ENCODE measurements around the gene SEC31A.

Gene SEC31A

DNA sequence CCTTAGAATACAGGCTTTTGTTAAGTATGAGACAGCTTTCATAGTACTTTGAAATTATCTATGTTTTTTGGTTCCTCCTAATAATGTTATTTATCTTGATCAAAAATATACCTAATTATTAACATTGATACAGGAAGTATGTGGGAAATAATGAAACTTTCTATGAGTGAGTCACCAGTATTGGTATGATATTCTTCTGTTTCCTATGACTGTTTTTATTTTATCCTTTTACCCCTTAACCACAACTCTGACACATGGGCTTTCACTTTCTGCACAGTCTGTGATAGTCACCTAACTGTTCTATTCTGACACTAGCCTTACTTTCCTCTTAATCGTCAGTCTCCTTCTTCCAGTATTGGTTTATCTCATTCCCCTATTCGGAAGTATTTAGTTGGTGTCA, 14.3 kb upstream of the SEC31A start:
- Histone ChIP-seq H3K9me3 (ENCODE audit: control insufficient read depth, low read depth, low read length) (no peaks in the 10 kb centered on the region), H3K27ac (ENCODE audit: low read length) (no peak overlapping the region), H3K27me3 (ENCODE audit: control insufficient read depth, insufficient read depth, low read length) (no peaks in the 10 kb centered on the region), H3K9ac (ENCODE audit: low read length) (no peak overlapping the region), H3K36me3 (ENCODE audit: control insufficient read depth, low read depth, low read length) (peaks cover 39% of the 10 kb centered on the region), H3K4me1 (ENCODE audit: control insufficient read depth, low read depth, low read length) (peaks cover 5% of the 10 kb centered on the region), H3K4me3 (ENCODE audit: low read length) (no peak overlapping the region)

DNA sequence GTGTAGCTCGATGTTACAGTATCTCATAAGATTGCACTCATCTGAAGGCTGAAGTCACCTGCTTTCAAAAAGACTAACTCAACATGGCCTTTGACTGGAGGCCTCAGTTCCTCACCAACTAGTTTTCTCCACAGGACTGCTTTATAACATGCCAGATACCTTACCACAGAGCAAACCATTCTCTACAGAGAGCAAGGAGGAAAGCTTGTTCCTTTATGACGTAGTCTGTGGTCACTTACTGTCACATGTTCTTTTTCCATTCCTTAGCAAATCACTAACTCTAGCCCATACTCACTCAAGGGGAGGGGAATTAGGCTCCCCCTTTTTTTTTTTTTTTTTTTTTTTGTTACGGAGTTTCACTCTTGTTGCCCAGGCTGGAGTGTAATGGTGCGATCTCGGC, 12.8 kb upstream of the SEC31A start:
- H3K9ac ChIP-seq (ENCODE audit: low read length): no peak overlapping the region
- H3K9me3 ChIP-seq (ENCODE audit: control insufficient read depth, low read depth, low read length): no peaks in the 10 kb centered on the region
- no peak overlapping the region for H3K4me3 ChIP-seq (ENCODE audit: low read length)
- peaks cover 38% of the 10 kb centered on the region for H3K36me3 ChIP-seq (ENCODE audit: control insufficient read depth, low read depth, low read length)
- H3K27me3 ChIP-seq (ENCODE audit: control insufficient read depth, insufficient read depth, low read length): no peaks in the 10 kb centered on the region
- no peak overlapping the region for H3K27ac ChIP-seq (ENCODE audit: low read length)
- peaks cover 8% of the 10 kb centered on the region for H3K4me1 ChIP-seq (ENCODE audit: control insufficient read depth, low read depth, low read length)

DNA sequence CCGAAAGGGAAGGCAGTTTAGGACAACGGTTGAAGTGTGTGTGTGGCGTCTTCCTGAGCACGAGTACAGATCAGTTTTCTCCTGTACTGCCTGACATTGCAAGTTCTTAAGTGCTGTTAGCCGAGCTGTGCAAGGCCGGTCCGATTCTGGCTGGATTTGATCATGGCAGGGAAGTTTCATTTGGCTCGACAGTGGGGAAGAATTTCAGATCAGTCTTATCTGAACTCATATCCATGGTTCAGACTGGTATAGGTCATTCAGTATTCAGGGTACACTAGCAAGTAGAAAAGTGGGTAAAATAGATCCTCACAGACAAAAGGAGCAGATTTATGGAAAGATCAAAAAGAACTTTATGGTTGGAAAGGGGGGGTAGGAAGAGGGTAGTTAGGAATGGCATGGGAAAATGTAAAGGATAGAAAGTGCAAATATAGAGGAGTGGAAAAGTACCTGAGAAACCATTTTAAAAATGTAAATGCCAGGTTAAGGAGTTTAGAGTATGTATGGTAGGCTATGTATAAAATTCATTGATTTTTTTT, 10.3 kb upstream of the SEC31A start:
- H3K9me3 ChIP-seq (ENCODE audit: control insufficient read depth, low read depth, low read length): no peaks in the 10 kb centered on the region
- peak overlapping the region; percentile 91 for H3K27ac ChIP-seq (ENCODE audit: low read length)
- no peaks in the 10 kb centered on the region for H3K27me3 ChIP-seq (ENCODE audit: control insufficient read depth, insufficient read depth, low read length)
- H3K9ac ChIP-seq (ENCODE audit: low read length): peak overlapping the region; percentile 82
- H3K36me3 ChIP-seq (ENCODE audit: control insufficient read depth, low read depth, low read length): peaks cover 33% of the 10 kb centered on the region
- H3K4me1 ChIP-seq (ENCODE audit: control insufficient read depth, low read depth, low read length): peaks cover 8% of the 10 kb centered on the region
- peak overlapping the region; percentile 99 for H3K4me3 ChIP-seq (ENCODE audit: low read length)

DNA sequence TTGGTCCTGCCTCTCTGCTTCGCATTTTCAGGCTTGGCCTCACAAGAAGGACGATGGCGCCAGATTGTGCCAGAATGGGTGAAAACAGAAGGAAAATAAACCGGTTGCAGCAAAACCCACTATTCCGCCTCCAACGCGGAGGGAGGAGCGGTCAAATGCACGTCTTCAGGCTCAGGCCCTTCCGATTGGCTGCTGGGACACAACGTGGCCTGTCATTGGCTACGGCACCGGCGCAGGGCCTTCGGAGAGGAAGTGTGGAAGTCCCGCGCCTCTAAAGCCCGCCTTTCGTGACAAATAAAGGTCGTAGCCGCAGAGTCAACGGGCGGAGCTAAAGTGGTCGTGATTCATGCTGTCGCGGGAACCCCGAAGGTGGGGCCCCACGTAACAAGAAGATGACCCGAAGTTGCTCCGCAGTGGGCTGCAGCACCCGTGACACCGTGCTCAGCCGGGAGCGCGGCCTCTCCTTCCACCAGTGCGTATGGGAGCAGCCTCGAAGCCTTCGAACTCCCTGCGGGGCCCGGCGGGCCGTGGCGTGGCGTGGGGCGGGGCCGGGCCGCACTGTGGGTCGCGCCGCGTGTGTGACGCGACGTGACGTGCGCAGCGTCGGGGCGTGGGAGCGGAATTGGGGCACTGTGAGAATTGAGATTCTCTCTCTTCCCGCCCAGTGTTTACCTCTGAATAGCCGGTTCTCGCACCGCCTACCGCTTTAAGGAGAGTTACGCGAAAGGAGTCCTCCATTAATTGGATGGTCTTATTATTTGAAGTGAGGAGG, 9.6 kb upstream of the SEC31A start, which contains the start of gene THAP9:
TSS of gene THAP9 (plus strand) at position 325 of the 772 bp plus-strand sequence. CDS start at position 393, 68 bp downstream.
- Histone ChIP-seq H3K4me1 (ENCODE audit: control insufficient read depth, low read depth, low read length) (peaks cover 8% of the 10 kb centered on the region), H3K27ac (ENCODE audit: low read length) (peak within 1 kb of the TSS; percentile 91), H3K4me3 (ENCODE audit: low read length) (peak within 1 kb of the TSS; percentile 99), H3K27me3 (ENCODE audit: control insufficient read depth, insufficient read depth, low read length) (no peaks in the 10 kb centered on the region), H3K36me3 (ENCODE audit: control insufficient read depth, low read depth, low read length) (peaks cover 31% of the 10 kb centered on the region), H3K9ac (ENCODE audit: low read length) (peak within 1 kb of the TSS; percentile 82), H3K9me3 (ENCODE audit: control insufficient read depth, low read depth, low read length) (no peaks in the 10 kb centered on the region)

DNA sequence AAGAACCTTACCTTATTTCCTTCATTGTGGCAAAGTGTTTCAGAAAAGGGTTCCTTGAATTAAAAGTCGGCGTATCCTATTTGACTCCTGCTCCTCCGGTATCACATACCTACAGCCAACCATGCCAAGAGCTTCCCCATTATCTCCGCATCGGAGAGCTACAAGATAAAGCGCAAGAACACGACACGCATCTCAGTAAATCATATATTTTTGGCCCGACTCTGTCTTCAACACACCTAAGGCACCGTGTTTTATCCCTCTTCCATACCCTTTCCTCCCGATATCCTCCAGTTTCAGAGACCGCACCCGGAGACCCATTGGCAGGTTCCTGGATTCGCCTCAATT, 9.1 kb upstream of the SEC31A start:
- Histone ChIP-seq H3K9ac (ENCODE audit: low read length) (peak overlapping the region; percentile 82), H3K9me3 (ENCODE audit: control insufficient read depth, low read depth, low read length) (no peaks in the 10 kb centered on the region), H3K27me3 (ENCODE audit: control insufficient read depth, insufficient read depth, low read length) (no peaks in the 10 kb centered on the region), H3K27ac (ENCODE audit: low read length) (peak overlapping the region; percentile 40), H3K4me1 (ENCODE audit: control insufficient read depth, low read depth, low read length) (peaks cover 8% of the 10 kb centered on the region), H3K4me3 (ENCODE audit: low read length) (peak overlapping the region; percentile 99), H3K36me3 (ENCODE audit: control insufficient read depth, low read depth, low read length) (peaks cover 30% of the 10 kb centered on the region)

DNA sequence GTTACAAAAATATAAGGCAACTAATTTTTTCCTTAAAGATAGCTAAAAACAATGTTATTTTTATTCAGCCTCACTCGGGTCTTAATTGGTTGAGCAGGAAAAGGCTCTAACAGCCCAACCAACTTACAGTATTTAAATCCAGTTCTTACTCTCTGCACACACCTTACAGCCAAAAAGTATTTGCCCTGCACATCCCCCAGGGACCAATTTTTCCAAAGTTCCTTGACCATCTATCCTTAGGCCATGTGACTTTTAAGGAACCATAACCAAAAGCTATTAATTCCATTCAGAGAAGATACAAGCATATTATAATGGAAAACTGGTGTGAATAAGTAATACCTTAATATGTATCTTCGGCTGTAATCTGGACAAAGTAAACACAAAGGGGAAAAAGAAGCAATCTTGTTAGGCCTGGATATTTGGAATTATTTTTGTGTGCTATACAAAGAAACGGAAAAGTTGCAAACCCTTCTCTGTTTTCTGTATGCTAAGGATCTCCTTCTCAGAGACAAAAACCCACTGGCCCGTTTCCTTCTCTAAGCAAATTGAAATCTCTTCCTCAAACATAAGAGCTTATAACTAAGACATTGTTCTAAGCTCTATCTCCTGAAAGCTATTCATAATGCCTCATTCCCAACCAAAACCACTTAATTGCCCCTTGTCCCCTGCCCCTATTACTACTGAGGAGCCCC, 8.6 kb upstream of the SEC31A start:
- H3K36me3 ChIP-seq (ENCODE audit: control insufficient read depth, low read depth, low read length): peaks cover 35% of the 10 kb centered on the region
- H3K4me3 ChIP-seq (ENCODE audit: low read length): peak overlapping the region; percentile 99
- H3K9me3 ChIP-seq (ENCODE audit: control insufficient read depth, low read depth, low read length): no peaks in the 10 kb centered on the region
- no peaks in the 10 kb centered on the region for H3K27me3 ChIP-seq (ENCODE audit: control insufficient read depth, insufficient read depth, low read length)
- H3K9ac ChIP-seq (ENCODE audit: low read length): peak overlapping the region; percentile 82
- H3K4me1 ChIP-seq (ENCODE audit: control insufficient read depth, low read depth, low read length): peaks cover 8% of the 10 kb centered on the region
- peak overlapping the region; percentile 49 for H3K27ac ChIP-seq (ENCODE audit: low read length)

DNA sequence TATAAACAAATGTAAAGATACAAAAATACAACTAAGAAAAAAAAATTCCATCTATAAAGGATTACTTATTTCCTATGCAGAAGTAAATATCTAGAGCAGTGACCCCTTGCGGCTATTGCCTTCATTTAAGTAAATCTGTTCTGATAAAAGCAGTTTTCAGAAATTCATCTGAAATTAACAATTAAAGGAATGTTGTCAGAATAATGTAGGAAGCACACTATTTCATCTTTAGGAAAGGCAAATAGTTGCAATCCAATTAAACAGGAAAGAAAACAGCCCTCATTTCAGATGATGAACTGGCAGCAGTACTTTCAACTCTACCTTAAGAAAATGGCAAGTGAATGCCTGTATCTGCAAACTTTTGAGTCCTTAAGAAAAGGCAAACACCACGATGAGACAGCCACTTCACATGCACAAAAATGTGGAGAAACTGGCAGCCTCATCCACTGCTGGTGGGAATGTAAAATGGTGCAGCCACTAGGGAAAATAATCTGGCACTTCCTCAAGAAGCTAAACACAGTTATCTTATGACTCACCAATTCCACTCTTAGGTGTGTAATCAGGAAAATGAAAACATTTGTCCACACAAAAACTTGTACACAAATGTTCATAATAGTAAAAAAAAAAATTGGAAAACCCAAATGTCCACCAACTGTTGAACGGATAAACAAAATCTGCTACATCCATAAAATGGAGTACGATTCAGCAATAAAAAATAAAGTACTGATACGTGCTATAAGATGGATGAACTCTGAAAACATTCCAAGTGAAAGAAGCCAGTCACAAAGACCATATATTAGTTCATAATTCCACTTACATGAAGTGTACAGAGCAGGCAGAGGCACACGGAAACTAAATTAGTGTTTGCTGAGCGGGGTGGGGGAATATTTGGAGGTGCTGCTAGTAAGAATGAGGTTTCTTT, 7.6 kb upstream of the SEC31A start:
- Histone ChIP-seq H3K4me1 (ENCODE audit: control insufficient read depth, low read depth, low read length) (peaks cover 8% of the 10 kb centered on the region), H3K4me3 (ENCODE audit: low read length) (peak overlapping the region; percentile 99), H3K9ac (ENCODE audit: low read length) (peak overlapping the region; percentile 82), H3K27me3 (ENCODE audit: control insufficient read depth, insufficient read depth, low read length) (no peaks in the 10 kb centered on the region), H3K9me3 (ENCODE audit: control insufficient read depth, low read depth, low read length) (no peaks in the 10 kb centered on the region), H3K27ac (ENCODE audit: low read length) (no peak overlapping the region), H3K36me3 (ENCODE audit: control insufficient read depth, low read depth, low read length) (peaks cover 44% of the 10 kb centered on the region)

DNA sequence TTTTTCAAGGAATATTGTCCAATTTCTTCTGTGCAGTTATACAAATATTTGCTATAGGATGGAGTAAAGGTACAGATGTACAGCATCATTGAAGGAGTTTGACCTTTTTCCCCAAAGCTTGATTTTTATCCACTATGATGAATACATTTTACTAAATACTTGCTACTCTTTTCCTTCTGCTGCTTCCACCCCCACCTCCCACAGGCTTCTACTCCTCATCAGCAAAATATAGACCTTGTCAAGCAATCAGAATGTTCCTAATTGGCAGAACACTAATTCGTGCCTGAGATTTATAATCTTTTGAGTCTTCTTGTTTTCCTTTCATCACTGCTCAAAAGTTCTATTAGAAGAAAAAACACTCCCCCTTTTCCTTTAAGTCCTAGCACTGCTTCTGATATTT, 5.8 kb upstream of the SEC31A start:
- H3K9me3 ChIP-seq (ENCODE audit: control insufficient read depth, low read depth, low read length): no peaks in the 10 kb centered on the region
- H3K4me3 ChIP-seq (ENCODE audit: low read length): no peak overlapping the region
- H3K4me1 ChIP-seq (ENCODE audit: control insufficient read depth, low read depth, low read length): peaks cover 10% of the 10 kb centered on the region
- no peak overlapping the region for H3K27ac ChIP-seq (ENCODE audit: low read length)
- H3K36me3 ChIP-seq (ENCODE audit: control insufficient read depth, low read depth, low read length): peaks cover 55% of the 10 kb centered on the region
- no peak overlapping the region for H3K9ac ChIP-seq (ENCODE audit: low read length)
- H3K27me3 ChIP-seq (ENCODE audit: control insufficient read depth, insufficient read depth, low read length): no peaks in the 10 kb centered on the region

DNA sequence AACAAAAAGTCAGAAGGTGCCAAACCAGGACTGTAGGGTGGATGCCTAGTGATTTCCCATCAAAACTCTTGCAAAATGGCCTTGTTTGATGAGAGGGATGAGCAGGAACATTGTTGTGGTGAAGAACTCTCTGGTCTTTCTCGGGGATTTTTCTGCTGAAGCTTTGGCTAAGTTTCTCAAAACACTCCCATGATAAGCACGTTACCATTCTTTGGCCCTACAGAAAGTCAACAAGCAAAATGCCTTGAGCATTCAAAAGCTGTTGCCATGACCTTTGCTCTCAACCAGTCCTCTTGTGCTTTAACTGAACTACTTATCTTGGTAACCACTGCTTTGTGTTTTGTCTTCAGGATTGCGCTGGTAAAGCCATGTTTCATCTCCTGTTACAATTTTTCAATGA, 3.0 kb upstream of the SEC31A start:
- Histone ChIP-seq H3K9ac (ENCODE audit: low read length) (no peak overlapping the region), H3K9me3 (ENCODE audit: control insufficient read depth, low read depth, low read length) (no peaks in the 10 kb centered on the region), H3K4me1 (ENCODE audit: control insufficient read depth, low read depth, low read length) (peaks cover 4% of the 10 kb centered on the region), H3K4me3 (ENCODE audit: low read length) (no peak overlapping the region), H3K27ac (ENCODE audit: low read length) (no peak overlapping the region), H3K27me3 (ENCODE audit: control insufficient read depth, insufficient read depth, low read length) (no peaks in the 10 kb centered on the region), H3K36me3 (ENCODE audit: control insufficient read depth, low read depth, low read length) (peaks cover 51% of the 10 kb centered on the region)

DNA sequence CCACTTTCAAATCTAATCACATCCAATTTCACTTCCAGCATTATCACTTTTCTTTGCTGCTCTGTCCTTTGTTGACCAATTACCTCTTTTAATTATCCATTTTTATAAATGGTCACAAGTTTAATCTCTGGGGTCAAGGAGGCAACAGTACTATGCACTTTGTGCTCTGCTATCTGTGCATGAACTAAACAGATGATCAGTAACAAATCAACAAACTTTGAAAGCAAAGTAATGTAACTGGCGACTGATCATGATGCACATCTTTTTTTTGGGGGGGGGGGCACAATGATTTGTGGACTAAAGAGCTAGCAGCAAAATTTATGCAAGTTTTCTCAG, 1.5 kb upstream of the SEC31A start:
- H3K9ac ChIP-seq (ENCODE audit: low read length): no peak overlapping the region
- peaks cover 3% of the 10 kb centered on the region for H3K4me1 ChIP-seq (ENCODE audit: control insufficient read depth, low read depth, low read length)
- H3K27me3 ChIP-seq (ENCODE audit: control insufficient read depth, insufficient read depth, low read length): no peaks in the 10 kb centered on the region
- H3K9me3 ChIP-seq (ENCODE audit: control insufficient read depth, low read depth, low read length): no peaks in the 10 kb centered on the region
- H3K36me3 ChIP-seq (ENCODE audit: control insufficient read depth, low read depth, low read length): peaks cover 40% of the 10 kb centered on the region
- no peak overlapping the region for H3K27ac ChIP-seq (ENCODE audit: low read length)
- H3K4me3 ChIP-seq (ENCODE audit: low read length): no peak overlapping the region
